Measurements from ENCODE around the gene FHDC1. TPM values are rescaled to one million over a fixed set of nuclear protein-coding genes. Genes with fewer than 3 reads are reported as not detected.

FHDC1 gene
- total and polyA plus RNA-seq, 5 donors from 2014 or later = 0.20 TPM; not detected in 4

DNA sequence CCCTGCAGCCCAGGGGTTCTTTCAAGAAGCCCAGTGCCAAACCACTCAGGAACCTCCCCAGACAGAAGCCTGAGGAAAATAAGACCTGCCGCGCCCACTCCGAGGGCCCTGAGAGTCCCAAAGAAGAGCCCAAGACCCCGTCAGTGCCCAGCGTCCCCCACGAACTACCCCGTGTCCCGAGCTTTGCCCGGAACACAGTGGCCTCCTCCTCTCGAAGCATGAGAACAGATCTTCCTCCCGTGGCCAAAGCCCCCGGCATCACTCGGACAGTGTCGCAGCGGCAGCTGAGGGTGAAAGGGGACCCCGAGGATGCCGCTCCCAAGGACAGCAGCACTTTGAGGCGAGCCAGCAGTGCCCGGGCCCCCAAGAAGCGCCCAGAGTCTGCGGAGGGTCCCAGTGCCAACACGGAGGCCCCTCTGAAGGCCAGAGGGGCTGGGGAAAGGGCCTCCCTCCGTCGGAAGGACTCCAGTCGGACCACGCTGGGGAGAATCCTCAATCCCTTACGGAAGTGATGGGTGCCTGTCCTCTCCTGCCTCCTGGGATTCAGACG lies 40.2 kb downstream of the FHDC1 start:
- H3K27me3 ChIP-seq (ENCODE audit: control insufficient read depth, insufficient read depth, low read length) = no peaks in the 10 kb centered on the region
- Mint-ChIP-seq H3K27me3 (peaks cover 15% of the 10 kb centered on the region), H3K36me3 (no peaks in the 10 kb centered on the region), H3K4me1 (no peaks in the 10 kb centered on the region), H3K27ac (no peak overlapping the region), H3K4me3 (no peak overlapping the region), H3K9me3 (peaks cover 0 to 5% (median 0%) of the 10 kb centered on the region in 7 donors)
- no peaks in the 10 kb centered on the region for H3K36me3 ChIP-seq (ENCODE audit: control insufficient read depth, insufficient read depth, low read length)
- no peaks in the 10 kb centered on the region for H3K4me1 ChIP-seq (ENCODE audit: control insufficient read depth, insufficient read depth, low read length, poor library complexity, severe bottlenecking)
- DNase-seq (no peak), ATAC-seq (ENCODE audit: low read depth in 2 of 2) (no peak)
- no peaks in the 10 kb centered on the region for H3K9me3 ChIP-seq (ENCODE audit: control insufficient read depth in 2 of 2, low read length in 2 of 2)
- H3K27ac ChIP-seq (ENCODE audit: insufficient read depth, low read length, poor library complexity, severe bottlenecking) = no peak overlapping the region
- H3K4me3 ChIP-seq (ENCODE audit: low read depth, low read length) = no peak overlapping the region

DNA sequence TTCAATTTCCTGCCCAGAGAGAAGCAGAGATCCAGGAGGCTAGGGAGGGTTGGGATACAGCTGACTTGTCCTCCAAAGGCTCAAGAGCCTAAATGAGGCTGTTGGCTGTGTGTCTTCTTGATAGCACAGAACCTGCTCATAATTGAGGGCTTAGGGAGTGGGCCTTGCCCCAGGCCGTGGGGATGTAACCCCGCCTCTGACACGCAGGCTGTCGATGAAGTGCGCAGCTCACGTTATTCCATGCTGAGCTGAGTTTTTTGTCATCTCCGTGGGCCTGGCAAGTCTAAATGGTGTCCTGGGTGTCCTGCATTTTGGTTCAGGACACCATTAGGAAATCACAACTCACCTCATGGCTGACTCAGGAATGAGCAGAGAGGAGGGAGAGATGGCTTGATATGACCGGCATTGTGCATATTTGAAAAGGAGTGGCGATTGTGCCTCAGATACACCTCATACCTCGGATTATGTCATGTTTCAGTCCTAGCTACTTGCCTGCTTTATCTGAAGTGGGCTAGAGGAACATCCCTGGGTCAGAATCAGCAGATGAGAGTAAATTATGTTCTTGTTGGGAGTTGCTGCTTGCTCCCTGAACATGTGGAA lies 43.7 kb downstream of the FHDC1 start:
- Mint-ChIP-seq H3K4me1 (no peaks in the 10 kb centered on the region), H3K27ac (no peak overlapping the region), H3K36me3 (no peaks in the 10 kb centered on the region), H3K27me3 (peaks cover 21% of the 10 kb centered on the region), H3K4me3 (no peak overlapping the region), H3K9me3 (peaks cover 0 to 2% (median 0%) of the 10 kb centered on the region in 7 donors)
- peaks cover 1% of the 10 kb centered on the region for H3K27me3 ChIP-seq (ENCODE audit: control insufficient read depth, insufficient read depth, low read length)
- no peaks in the 10 kb centered on the region for H3K36me3 ChIP-seq (ENCODE audit: control insufficient read depth, insufficient read depth, low read length)
- H3K4me1 ChIP-seq (ENCODE audit: control insufficient read depth, insufficient read depth, low read length, poor library complexity, severe bottlenecking) = no peaks in the 10 kb centered on the region
- no peaks in the 10 kb centered on the region for H3K9me3 ChIP-seq (ENCODE audit: control insufficient read depth in 2 of 2, low read length in 2 of 2)
- ATAC-seq (ENCODE audit: low read depth in 2 of 2) (no peak), DNase-seq (no peak)
- H3K4me3 ChIP-seq (ENCODE audit: low read depth, low read length) = no peak overlapping the region
- H3K27ac ChIP-seq (ENCODE audit: insufficient read depth, low read length, poor library complexity, severe bottlenecking) = no peak overlapping the region

DNA sequence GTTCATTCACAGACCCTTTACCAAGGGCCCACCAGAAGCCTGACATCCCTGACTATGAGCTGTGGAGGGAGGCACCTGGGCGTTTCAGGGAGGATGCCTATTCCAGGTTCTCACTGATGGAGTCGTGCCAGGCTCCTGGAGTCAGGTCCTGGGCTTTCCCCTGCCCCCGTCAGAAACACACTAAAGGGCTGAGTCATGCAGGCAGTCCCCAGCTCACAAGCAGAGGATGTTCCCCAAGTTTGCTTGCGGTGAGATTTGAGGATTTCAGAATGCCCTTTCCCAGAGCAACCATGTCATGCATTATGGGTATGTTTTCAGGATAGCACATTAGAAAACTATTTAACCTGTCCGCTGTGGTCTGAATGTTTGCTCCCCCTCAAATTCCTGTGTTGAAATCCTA lies 45.2 kb downstream of the FHDC1 start:
- peaks cover 1% of the 10 kb centered on the region for H3K27me3 ChIP-seq (ENCODE audit: control insufficient read depth, insufficient read depth, low read length)
- H3K9me3 ChIP-seq (ENCODE audit: control insufficient read depth in 2 of 2, low read length in 2 of 2) = no peaks in the 10 kb centered on the region
- no peak overlapping the region for H3K4me3 ChIP-seq (ENCODE audit: low read depth, low read length)
- Mint-ChIP-seq H3K9me3 (peaks cover 0 to 2% (median 0%) of the 10 kb centered on the region in 7 donors), H3K36me3 (no peaks in the 10 kb centered on the region), H3K4me3 (no peak overlapping the region), H3K27ac (peak overlapping the region in 1 of 3 donors; percentile 16), H3K4me1 (no peaks in the 10 kb centered on the region), H3K27me3 (peaks cover 23% of the 10 kb centered on the region)
- ATAC-seq (ENCODE audit: low read depth in 2 of 2) (no peak), DNase-seq (no peak)
- no peaks in the 10 kb centered on the region for H3K4me1 ChIP-seq (ENCODE audit: control insufficient read depth, insufficient read depth, low read length, poor library complexity, severe bottlenecking)
- H3K36me3 ChIP-seq (ENCODE audit: control insufficient read depth, insufficient read depth, low read length) = no peaks in the 10 kb centered on the region
- no peak overlapping the region for H3K27ac ChIP-seq (ENCODE audit: insufficient read depth, low read length, poor library complexity, severe bottlenecking)

DNA sequence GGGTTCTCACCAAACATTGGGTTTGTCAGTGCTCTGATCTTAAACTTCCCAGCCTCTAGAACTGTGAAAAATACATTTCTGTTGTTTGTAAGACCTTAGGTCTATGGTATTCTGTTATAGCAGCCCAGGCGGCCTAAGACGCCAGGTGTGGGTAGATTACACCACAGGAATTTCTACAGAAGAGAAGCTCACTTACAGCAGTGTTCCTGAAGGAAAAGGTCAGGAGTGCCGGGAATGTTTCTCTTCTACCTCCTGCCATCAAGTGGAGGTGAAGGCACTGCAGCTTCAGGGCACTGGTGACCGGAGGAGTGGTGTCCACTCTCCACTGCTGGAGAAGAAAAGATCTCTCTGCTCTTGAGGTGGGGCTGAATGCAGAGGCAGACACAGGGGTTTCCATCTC lies 45.7 kb downstream of the FHDC1 start:
- H3K27me3 ChIP-seq (ENCODE audit: control insufficient read depth, insufficient read depth, low read length) = peaks cover 1% of the 10 kb centered on the region

DNA sequence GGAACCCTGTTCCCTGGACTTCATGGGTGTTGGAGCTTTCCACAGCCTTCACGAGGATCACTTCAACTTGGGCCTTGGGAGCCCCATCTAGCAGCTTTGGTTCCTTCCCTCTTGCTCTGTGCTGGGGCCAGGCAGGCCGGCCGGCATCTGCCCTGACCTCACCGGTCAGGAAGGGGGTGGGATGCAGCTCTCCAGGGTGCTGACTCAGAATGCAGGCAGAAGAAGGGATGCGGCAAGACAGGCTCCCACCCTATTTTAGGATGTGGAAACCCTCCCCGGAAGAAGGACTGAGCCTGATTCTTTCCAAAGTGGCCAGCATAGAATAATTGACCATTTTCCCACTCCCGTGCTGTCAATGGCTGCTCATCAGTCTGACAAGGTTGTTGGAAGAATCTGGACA lies 47.1 kb downstream of the FHDC1 start:
- DNase-seq = no peak
- Histone ChIP-seq H3K27ac (ENCODE audit: insufficient read depth, low read length, poor library complexity, severe bottlenecking) (no peak overlapping the region), H3K9me3 (ENCODE audit: control insufficient read depth in 2 of 2, low read length in 2 of 2) (no peaks in the 10 kb centered on the region), H3K4me1 (ENCODE audit: control insufficient read depth, insufficient read depth, low read length, poor library complexity, severe bottlenecking) (no peaks in the 10 kb centered on the region), H3K27me3 (ENCODE audit: control insufficient read depth, insufficient read depth, low read length) (peaks cover 1% of the 10 kb centered on the region), H3K4me3 (ENCODE audit: low read depth, low read length) (no peak overlapping the region), H3K36me3 (ENCODE audit: control insufficient read depth, insufficient read depth, low read length) (no peaks in the 10 kb centered on the region)
- Mint-ChIP-seq H3K27ac (no peak overlapping the region), H3K4me3 (no peak overlapping the region), H3K9me3 (no peaks in the 10 kb centered on the region), H3K4me1 (no peaks in the 10 kb centered on the region), H3K36me3 (no peaks in the 10 kb centered on the region), H3K27me3 (peaks cover 23% of the 10 kb centered on the region)
- ATAC-seq (ENCODE audit: low read depth in 2 of 2) = no peak

More for the DNA sequence above, 45.7 kb downstream of the FHDC1 start:
- Mint-ChIP-seq H3K4me1 (no peaks in the 10 kb centered on the region), H3K9me3 (peaks cover 0 to 2% (median 0%) of the 10 kb centered on the region in 7 donors), H3K4me3 (no peak overlapping the region), H3K36me3 (no peaks in the 10 kb centered on the region), H3K27ac (no peak overlapping the region), H3K27me3 (peaks cover 23% of the 10 kb centered on the region)
- no peak for ATAC-seq (ENCODE audit: low read depth in 2 of 2)
- no peak for DNase-seq
- Histone ChIP-seq H3K4me3 (ENCODE audit: low read depth, low read length) (no peak overlapping the region), H3K27ac (ENCODE audit: insufficient read depth, low read length, poor library complexity, severe bottlenecking) (no peak overlapping the region), H3K36me3 (ENCODE audit: control insufficient read depth, insufficient read depth, low read length) (no peaks in the 10 kb centered on the region), H3K9me3 (ENCODE audit: control insufficient read depth in 2 of 2, low read length in 2 of 2) (no peaks in the 10 kb centered on the region), H3K4me1 (ENCODE audit: control insufficient read depth, insufficient read depth, low read length, poor library complexity, severe bottlenecking) (no peaks in the 10 kb centered on the region)

GRCh38 chr4:152983774-152984411 lies 47.8 kb downstream of the FHDC1 start:
- peaks cover 19% of the 10 kb centered on the region for H3K27me3 Mint-ChIP-seq
- Histone ChIP-seq H3K27ac (ENCODE audit: insufficient read depth, low read length, poor library complexity, severe bottlenecking) (no peak overlapping the region), H3K36me3 (ENCODE audit: control insufficient read depth, insufficient read depth, low read length) (no peaks in the 10 kb centered on the region), H3K4me1 (ENCODE audit: control insufficient read depth, insufficient read depth, low read length, poor library complexity, severe bottlenecking) (no peaks in the 10 kb centered on the region), H3K27me3 (ENCODE audit: control insufficient read depth, insufficient read depth, low read length) (peaks cover 1% of the 10 kb centered on the region), H3K4me3 (ENCODE audit: low read depth, low read length) (no peak overlapping the region), H3K9me3 (ENCODE audit: control insufficient read depth in 2 of 2, low read length in 2 of 2) (no peaks in the 10 kb centered on the region)
- ATAC-seq (ENCODE audit: low read depth in 2 of 2) (no peak), DNase-seq (no peak)
- H3K9me3 Mint-ChIP-seq = no peaks in the 10 kb centered on the region
- no peaks in the 10 kb centered on the region for H3K4me1 Mint-ChIP-seq
- H3K27ac Mint-ChIP-seq = no peak overlapping the region
- H3K36me3 Mint-ChIP-seq = no peaks in the 10 kb centered on the region
- H3K4me3 Mint-ChIP-seq = no peak overlapping the region

DNA sequence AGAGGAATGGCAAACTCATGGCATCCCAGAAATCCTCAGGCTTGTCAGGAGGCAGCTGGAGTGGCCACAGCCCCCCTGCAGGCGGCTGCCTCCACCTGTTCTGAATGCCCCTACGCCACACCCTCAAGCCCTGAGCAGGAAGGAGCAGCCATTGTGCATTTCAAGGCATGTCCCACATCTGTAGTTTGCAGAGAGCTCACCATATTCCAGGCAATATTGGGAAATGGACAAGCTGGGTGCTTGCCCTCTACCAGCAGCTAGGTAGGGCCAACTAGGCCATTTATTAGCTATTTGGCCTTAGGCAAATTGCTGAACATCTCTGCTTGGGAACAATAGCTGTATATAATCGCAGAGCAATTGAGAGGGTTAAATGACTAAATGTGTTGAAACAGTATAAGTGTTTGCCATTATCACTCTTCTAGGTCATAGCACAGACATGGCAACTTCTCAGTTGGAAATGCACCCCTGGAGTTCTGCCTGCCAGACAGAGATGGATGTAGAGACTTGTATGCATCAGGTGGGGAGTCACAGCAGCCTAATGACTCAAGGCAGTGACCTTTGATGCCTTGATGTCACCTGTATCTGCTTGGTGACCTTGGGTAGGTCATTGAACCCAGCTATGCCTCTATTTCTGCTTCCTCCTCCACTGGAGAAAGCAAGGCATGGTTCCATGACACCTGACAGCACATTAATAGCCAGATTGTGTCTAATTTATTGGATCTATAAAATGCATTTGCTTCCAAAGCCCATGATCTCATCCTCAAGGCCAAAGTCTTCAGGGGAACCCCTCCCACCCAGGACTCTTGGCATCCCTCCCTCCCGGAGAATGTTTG lies 52.8 kb downstream of the FHDC1 start:
- H3K4me1 Mint-ChIP-seq = no peaks in the 10 kb centered on the region

More for the DNA sequence above, 52.8 kb downstream of the FHDC1 start:
- Histone ChIP-seq H3K4me3 (ENCODE audit: low read depth, low read length) (no peak overlapping the region), H3K36me3 (ENCODE audit: control insufficient read depth, insufficient read depth, low read length) (no peaks in the 10 kb centered on the region), H3K27ac (ENCODE audit: insufficient read depth, low read length, poor library complexity, severe bottlenecking) (no peak overlapping the region), H3K9me3 (ENCODE audit: control insufficient read depth in 2 of 2, low read length in 2 of 2) (no peaks in the 10 kb centered on the region), H3K4me1 (ENCODE audit: control insufficient read depth, insufficient read depth, low read length, poor library complexity, severe bottlenecking) (no peaks in the 10 kb centered on the region), H3K27me3 (ENCODE audit: control insufficient read depth, insufficient read depth, low read length) (no peaks in the 10 kb centered on the region)
- H3K4me3 Mint-ChIP-seq = no peak overlapping the region
- H3K36me3 Mint-ChIP-seq = no peaks in the 10 kb centered on the region
- no peak overlapping the region for H3K27ac Mint-ChIP-seq
- no peak for ATAC-seq (ENCODE audit: low read depth in 2 of 2)
- no peaks in the 10 kb centered on the region for H3K9me3 Mint-ChIP-seq
- DNase-seq = no peak
- H3K27me3 Mint-ChIP-seq = peaks cover 14% of the 10 kb centered on the region

Measured in CD4-positive, CD25-positive, alpha-beta regulatory T cell (primary cell).